ENCODE measurements around the gene TMEM223.

TMEM223 gene

GRCh38 chr11:62777389-62777788 is 14.4 kb downstream of the TMEM223 start:
- H3K9me3 ChIP-seq (ENCODE audit: insufficient read depth, low read depth, low read length) = no peaks in the 10 kb centered on the region
- no peak overlapping the region for H3K4me3 ChIP-seq (ENCODE audit: low read length, poor library complexity, severe bottlenecking)
- peaks cover 14% of the 10 kb centered on the region; the same call in 1 of the 2 replicates for H3K36me3 ChIP-seq (ENCODE audit: insufficient read depth, low read length)
- H3K4me1 ChIP-seq (ENCODE audit: insufficient read depth, low read length, poor library complexity, severe bottlenecking) = no peaks in the 10 kb centered on the region
- no peaks in the 10 kb centered on the region for H3F3A ChIP-seq (ENCODE audit: low read depth)
- H3K27me3 ChIP-seq (ENCODE audit: insufficient read depth, low read length, poor library complexity, severe bottlenecking) = no peaks in the 10 kb centered on the region
- H2AFZ ChIP-seq (ENCODE audit: low read length) = no peak overlapping the region
- TF ChIP-seq CTCF (conservative IDR thresholded peaks at IDR 0.05; ENCODE audit: low read length) (no peak), EZH2phosphoT487 (IDR thresholded peaks at IDR 0.05; ENCODE audit: borderline replicate concordance) (no peak)
- H3K79me2 ChIP-seq (ENCODE audit: insufficient read depth, low read length) = 0 out of 2 replicates have a peak, but pooled peaks cover under 1% of the 10 kb centered on the region
- no peak overlapping the region for H3K4me2 ChIP-seq (ENCODE audit: low read depth, low read length, poor library complexity, severe bottlenecking)
- no peaks in the 10 kb centered on the region for H4K20me1 ChIP-seq (ENCODE audit: insufficient read depth, low read length, poor library complexity, severe bottlenecking)
- H3K9ac ChIP-seq (ENCODE audit: low read depth, low read length, poor library complexity, severe bottlenecking) = no peak overlapping the region
- no peaks in the 10 kb centered on the region for H3K9me2 ChIP-seq (replicated peaks; ENCODE audit: low read depth, low read length)

DNA sequence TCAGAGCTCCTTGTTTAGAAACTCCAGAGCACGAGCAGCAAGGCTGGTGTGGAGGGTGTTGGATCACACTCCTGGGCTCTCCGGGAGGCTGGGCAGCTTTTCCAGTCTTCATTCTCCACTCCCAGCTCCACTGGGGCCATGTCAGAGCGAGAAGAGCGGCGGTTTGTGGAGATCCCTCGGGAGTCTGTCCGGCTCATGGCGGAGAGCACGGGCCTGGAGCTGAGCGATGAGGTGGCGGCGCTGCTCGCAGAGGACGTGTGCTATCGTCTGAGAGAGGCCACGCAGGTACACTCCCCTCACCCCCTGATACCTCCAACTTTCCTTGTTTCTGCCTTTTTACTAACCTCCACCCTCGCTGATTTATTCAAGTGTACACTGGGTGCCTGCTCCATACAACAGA is 16.2 kb downstream of the TMEM223 start:
- H3K4me2 ChIP-seq (ENCODE audit: low read depth, low read length, poor library complexity, severe bottlenecking) = no peak overlapping the region
- no peak overlapping the region for H2AFZ ChIP-seq (ENCODE audit: low read length)
- 0 out of 2 replicates have a peak, but pooled peaks cover 3% of the 10 kb centered on the region for H3F3A ChIP-seq (ENCODE audit: low read depth)
- peaks cover 14% of the 10 kb centered on the region; the same call in 1 of the 2 replicates for H3K36me3 ChIP-seq (ENCODE audit: insufficient read depth, low read length)
- no peaks in the 10 kb centered on the region for H4K20me1 ChIP-seq (ENCODE audit: insufficient read depth, low read length, poor library complexity, severe bottlenecking)
- H3K4me1 ChIP-seq (ENCODE audit: insufficient read depth, low read length, poor library complexity, severe bottlenecking) = peaks cover under 1% of the 10 kb centered on the region
- H3K9ac ChIP-seq (ENCODE audit: low read depth, low read length, poor library complexity, severe bottlenecking) = no peak overlapping the region
- H3K79me2 ChIP-seq (ENCODE audit: insufficient read depth, low read length) = peaks cover 8% of the 10 kb centered on the region; the same call in 1 of the 2 replicates
- H3K9me3 ChIP-seq (ENCODE audit: insufficient read depth, low read depth, low read length) = no peaks in the 10 kb centered on the region
- H3K9me2 ChIP-seq (replicated peaks; ENCODE audit: low read depth, low read length) = no peaks in the 10 kb centered on the region
- H3K4me3 ChIP-seq (ENCODE audit: low read length, poor library complexity, severe bottlenecking) = no peak overlapping the region
- TF ChIP-seq EZH2phosphoT487 (IDR thresholded peaks at IDR 0.05; ENCODE audit: borderline replicate concordance) (no peak), CTCF (conservative IDR thresholded peaks at IDR 0.05; ENCODE audit: low read length) (no peak)
- no peaks in the 10 kb centered on the region for H3K27me3 ChIP-seq (ENCODE audit: insufficient read depth, low read length, poor library complexity, severe bottlenecking)

DNA sequence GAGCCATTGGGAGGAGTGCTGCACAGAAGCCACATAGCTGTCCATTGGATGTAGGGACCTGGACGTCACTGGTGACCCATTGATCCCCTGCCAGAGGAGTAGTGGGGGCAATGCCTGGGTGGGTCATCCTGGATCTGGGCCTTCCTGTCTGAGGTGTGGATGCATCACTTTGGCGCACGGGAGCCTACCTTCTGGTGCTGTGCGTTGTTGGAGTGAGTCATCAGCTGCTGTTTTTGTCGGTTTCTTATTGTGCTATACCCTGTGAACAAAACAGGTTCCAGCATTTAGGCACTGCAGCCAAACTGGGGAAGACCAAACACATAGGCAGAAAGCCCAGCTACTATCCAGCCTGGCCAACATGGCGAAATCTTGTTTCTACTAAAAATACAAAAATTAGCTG is 17.4 kb downstream of the TMEM223 start:
- TF ChIP-seq EZH2phosphoT487 (IDR thresholded peaks at IDR 0.05; ENCODE audit: borderline replicate concordance) (no peak), CTCF (conservative IDR thresholded peaks at IDR 0.05; ENCODE audit: low read length) (no peak)
- H4K20me1 ChIP-seq (ENCODE audit: insufficient read depth, low read length, poor library complexity, severe bottlenecking) = no peaks in the 10 kb centered on the region
- no peaks in the 10 kb centered on the region for H3K27me3 ChIP-seq (ENCODE audit: insufficient read depth, low read length, poor library complexity, severe bottlenecking)
- H3K4me1 ChIP-seq (ENCODE audit: insufficient read depth, low read length, poor library complexity, severe bottlenecking) = peaks cover 7% of the 10 kb centered on the region
- peaks cover 8% of the 10 kb centered on the region; the same call in 1 of the 2 replicates for H3K79me2 ChIP-seq (ENCODE audit: insufficient read depth, low read length)
- no peak overlapping the region for H3K9ac ChIP-seq (ENCODE audit: low read depth, low read length, poor library complexity, severe bottlenecking)
- H3K4me2 ChIP-seq (ENCODE audit: low read depth, low read length, poor library complexity, severe bottlenecking) = no peak overlapping the region
- no peaks in the 10 kb centered on the region for H3K9me3 ChIP-seq (ENCODE audit: insufficient read depth, low read depth, low read length)
- no peaks in the 10 kb centered on the region for H3K9me2 ChIP-seq (replicated peaks; ENCODE audit: low read depth, low read length)
- no peak overlapping the region for H3K4me3 ChIP-seq (ENCODE audit: low read length, poor library complexity, severe bottlenecking)
- H2AFZ ChIP-seq (ENCODE audit: low read length) = no peak overlapping the region
- H3F3A ChIP-seq (ENCODE audit: low read depth) = 0 out of 2 replicates have a peak, but pooled peaks cover 6% of the 10 kb centered on the region
- peaks cover 14% of the 10 kb centered on the region; the same call in 1 of the 2 replicates for H3K36me3 ChIP-seq (ENCODE audit: insufficient read depth, low read length)
